Heart left ventricle (tissue), 13 donors: ENCODE results near the gene NTSR2.

Experiments
- CTCF ChIP-seq, 12 donors: fragments of 200-600 bp; sonication (generic) in 4 of 12; IDR thresholded peaks; one replicate each; pipeline versions ENCODE4 v1.5.0 to v1.8.0; 2018 to 2022; ENCODE audit warnings: antibody characterized with exemption in 12 of 12, mild to moderate bottlenecking in 5 of 12
- POLR2A ChIP-seq, 2 donors: fragments of 450-650 bp; IDR thresholded peaks; one replicate each; pipeline ENCODE4 v1.6.1; 2017; ENCODE audit warnings: antibody characterized with exemption in 2 of 2, mild to moderate bottlenecking in 2 of 2, moderate library complexity in 2 of 2
- donor health status: ischemic (EF 13 %, LVEDD 7.1; RV severe dilation, severe dysfunction).
- donor health status: DM: no; HTN: yes; CAD: no.
- donor health status: DM: no; HTN: no; CAD: no.
- donor health status: ischemic (EF 25% LVEDD 6.9; RV normal size, moderate dysfunction).
- donor health status: ischemic (EF 25% LVEDD 5.7; RV mildly dilated, moderate dysfunction).
- donor health status: ischemic (EF 35%, LVEDD 5.7; RV mildly dilated, moderate dysfunction).
- donor health status: nonischemic (EF 11% LVEDD 7.7; RV severe dilation, severe dysfunction).
- donor health status: DM: yes; HTN: yes; CAD: no.
- donor health status: PGD.
- donor health status: ischemic (EF 29% LVEDD 5.4; RV normal size, mild dysfunction).
- donor health status: nonischemic (EF 23%, LVEDD 6.1; RV moderate dilation, normal function).

GRCh38 chr2:11649093-11649492 lies 20.9 kb downstream of the NTSR2 start:
- TF ChIP-seq CTCF (IDR thresholded peaks at IDR 0.05) (no peak), POLR2A (IDR thresholded peaks at IDR 0.05) (no peak)
